SK-N-SH (cell line): ENCODE results near the gene OR1S2. TPM values are rescaled to one million over a fixed set of nuclear protein-coding genes. Genes with fewer than 3 reads are reported as not detected.

Experiments used
- CTCF ChIA-PET: fragments of 300-600, 350-600 bp; formaldehyde crosslinking; extraction: SDS; loops from one replicate; lab custom pipeline; 2021; lab: Yijun Ruan, JAX
- POLR2A ChIA-PET: fragments of 350-600 bp; sonication (Branson Sonifier 250); formaldehyde crosslinking; extraction: SDS; loops from one replicate; lab custom pipeline; 2020; ENCODE audit warnings: antibody characterized with exemption, inconsistent platforms; lab: Yijun Ruan, JAX
- DNase-seq: peaks from one replicate; pipeline ENCODE4 v3.0.0; 2012
- H2AFZ ChIP-seq: fragments of 200-600 bp; sonication (generic); 2 replicates; pipeline ENCODE4 v1.8.1; 2016; ENCODE audit warnings: antibody characterized with exemption, mild to moderate bottlenecking, low read depth
- H3F3A ChIP-seq: fragments of 200-600 bp; sonication (generic); replicated peaks from 2 replicates; pipeline ENCODE3; 2016; ENCODE audit warnings: antibody characterized with exemption, mild to moderate bottlenecking; ENCODE audit not compliant: insufficient read depth
- H3K27ac ChIP-seq, 2 experiments: fragments of 200-500 bp in 1 of 2; fragments of 200-600 bp in 1 of 2; sonication (Bioruptor generic) in 1 of 2; sonication (generic), shearing (Covaris generic) in 1 of 2; 2 replicates each; pipeline versions ENCODE4 v1.5.1 to v1.6.1; 2014 to 2016; ENCODE audit warnings: low read depth in 2 of 2, inconsistent platforms in 1 of 2, low read length in 1 of 2, mild to moderate bottlenecking in 1 of 2, mixed read lengths in 1 of 2
- H3K27me3 ChIP-seq: fragments of 200-600 bp; sonication (generic), shearing (Covaris generic); 2 replicates; pipeline ENCODE4 v1.6.1; 2016; ENCODE audit warnings: mixed run types; ENCODE audit not compliant: insufficient read depth
- H3K36me3 ChIP-seq, 2 experiments: fragments of 200-500 bp in 1 of 2; fragments of 200-600 bp in 1 of 2; sonication (Bioruptor generic) in 1 of 2; sonication (generic) in 1 of 2; replicated peaks in 1 of 2; 2 replicates each; pipeline versions ENCODE3 to v1.5.1; 2014 to 2016; ENCODE audit warnings: low read length in 1 of 2, mild to moderate bottlenecking in 1 of 2; ENCODE audit not compliant: insufficient read depth in 2 of 2, control insufficient read depth in 1 of 2
- H3K4me1 ChIP-seq, 2 experiments: fragments of 200-500 bp in 1 of 2; fragments of 200-600 bp in 1 of 2; sonication (Bioruptor generic) in 1 of 2; sonication (generic), shearing (Covaris generic) in 1 of 2; 2 replicates each; pipeline versions ENCODE4 v1.5.1 to v1.6.1; 2014 to 2016; ENCODE audit warnings: low read depth in 1 of 2, low read length in 1 of 2, mixed run types in 1 of 2; ENCODE audit not compliant: insufficient read depth in 2 of 2, control insufficient read depth in 1 of 2
- H3K4me2 ChIP-seq: fragments of 200-600 bp; sonication (generic), shearing (Covaris generic); 2 replicates; pipeline ENCODE4 v1.6.1; 2017; ENCODE audit warnings: mixed run types
- H3K4me3 ChIP-seq, 2 experiments: fragments of 200-500 bp in 1 of 2; fragments of 200-600 bp in 1 of 2; sonication (Bioruptor generic) in 1 of 2; sonication (generic), shearing (Covaris generic) in 1 of 2; 2 replicates each; pipeline versions ENCODE4 v1.5.1 to v1.8.1; 2014 to 2016; ENCODE audit warnings: low read depth in 2 of 2, inconsistent platforms in 1 of 2, low read length in 1 of 2, mild to moderate bottlenecking in 1 of 2, mixed read lengths in 1 of 2, moderate library complexity in 1 of 2
- H3K79me2 ChIP-seq: fragments of 200-600 bp; sonication (generic); 2 replicates; pipeline ENCODE4 v1.8.1; 2017; ENCODE audit warnings: mild to moderate bottlenecking; ENCODE audit not compliant: insufficient read depth
- H3K9ac ChIP-seq: fragments of 200-600 bp; sonication (generic); 2 replicates; pipeline ENCODE4 v1.6.1; 2017; ENCODE audit warnings: mixed run types
- H3K9me2 ChIP-seq: fragments of 200-600 bp; sonication (generic); 2 replicates; pipeline ENCODE4 v1.6.1; 2017; ENCODE audit warnings: mixed run types
- H3K9me3 ChIP-seq: fragments of 200-600 bp; sonication (generic); 2 replicates; pipeline ENCODE4 v1.6.1; 2017; ENCODE audit warnings: mixed run types, mild to moderate bottlenecking, moderate library complexity
- H4K20me1 ChIP-seq: fragments of 200-600 bp; sonication (generic); 2 replicates; pipeline ENCODE4 v1.6.1; 2017; ENCODE audit warnings: mild to moderate bottlenecking, mixed run types; ENCODE audit not compliant: insufficient read depth
- EP300 ChIP-seq, 2 experiments: IDR thresholded peaks; 2 replicates each; pipeline versions ENCODE4 v1.4.0 to v1.6.1; 2012; ENCODE audit warnings: borderline replicate concordance in 1 of 2, low read depth in 1 of 2, low read length in 1 of 2
- EZH2phosphoT487 ChIP-seq: fragments of 200-600 bp; sonication (generic); IDR thresholded peaks from 2 replicates; pipeline ENCODE4 v1.6.1; 2017; ENCODE audit warnings: low read depth, mixed run types, mild to moderate bottlenecking, antibody characterized with exemption, moderate library complexity, borderline replicate concordance
- FOSL2 ChIP-seq: IDR thresholded peaks from 2 replicates; pipeline ENCODE4 v1.4.0; 2012; ENCODE audit warnings: low read depth, mild to moderate bottlenecking, moderate library complexity, borderline replicate concordance
- FOXM1 ChIP-seq: IDR thresholded peaks from 2 replicates; pipeline ENCODE4 v1.4.0; 2012; ENCODE audit warnings: low read depth, mild to moderate bottlenecking
- GATA2 ChIP-seq: sonication (generic); formaldehyde crosslinking; IDR thresholded peaks from 2 replicates; pipeline ENCODE4 v1.5.0; 2020; ENCODE audit warnings: mild to moderate bottlenecking, missing genetic modification reagents
- IRF3 ChIP-seq: fragments of 150-350 bp; IDR thresholded peaks from 2 replicates; pipeline ENCODE4 v1.6.1; 2016; ENCODE audit warnings: mild to moderate bottlenecking, low read depth, low read length
- JUND ChIP-seq: IDR thresholded peaks from 2 replicates; pipeline ENCODE4 v1.4.0; 2012
- MEF2A ChIP-seq: IDR thresholded peaks from 2 replicates; pipeline ENCODE4 v1.4.0; 2012; ENCODE audit warnings: low read depth, borderline replicate concordance
- NRF1 ChIP-seq: IDR thresholded peaks from 2 replicates; pipeline ENCODE4 v1.6.1; 2012; ENCODE audit warnings: low read depth, mild to moderate bottlenecking, low read length
- PBX3 ChIP-seq: IDR thresholded peaks from 2 replicates; pipeline ENCODE4; 2012
- POLR2AphosphoS5 ChIP-seq: IDR thresholded peaks from 2 replicates; pipeline ENCODE4 v1.6.1; 2012; ENCODE audit warnings: low read depth, low read length
- RCOR1 ChIP-seq: fragments of 150-350 bp; IDR thresholded peaks from 2 replicates; pipeline ENCODE4 v1.6.1; 2017; ENCODE audit warnings: antibody characterized with exemption, low read length
- RXRA ChIP-seq: IDR thresholded peaks from 2 replicates; pipeline ENCODE4 v1.4.0; 2012; ENCODE audit warnings: low read depth, mild to moderate bottlenecking, borderline replicate concordance
- SIN3A ChIP-seq: IDR thresholded peaks from 2 replicates; pipeline ENCODE4 v1.6.1; 2012; ENCODE audit warnings: low read depth, mild to moderate bottlenecking, low read length, moderate library complexity, borderline replicate concordance
- SMC3 ChIP-seq: IDR thresholded peaks from 2 replicates; pipeline ENCODE4 v1.6.1; 2012; ENCODE audit warnings: low read depth, low read length, improper control_type of control experiment
- TCF12 ChIP-seq: IDR thresholded peaks from 2 replicates; pipeline ENCODE4 v1.4.0; 2012
- USF1 ChIP-seq: IDR thresholded peaks from 2 replicates; pipeline ENCODE4 v1.4.0; 2012; ENCODE audit warnings: low read depth, borderline replicate concordance
- USF2 ChIP-seq: fragments of 150-350 bp; IDR thresholded peaks from 2 replicates; pipeline ENCODE4 v1.6.1; 2017; ENCODE audit warnings: antibody characterized with exemption, low read length, low read depth, borderline replicate concordance
- WGBS: methylation state at CpG from one replicate; pipeline ENCODE4 v1.1.6; 2017; ENCODE audit warnings: low lambda C conversion rate; 5-methylcytosine and 5-hydroxymethylcytosine counted together
- polyA plus RNA-seq, 3 experiments: library from polyadenylated mRNA; depleted of rRNA; stranded (reverse); fragments of >200 nt; gene quantifications; 2 replicates each; pipeline ENCODE4 v1.2.3, GENCODE V29; 2012

Gene OR1S2
- polyA plus RNA-seq, 1 of the 3 experiments (the other 2 are of a cell fraction) = not detected

GRCh38 chr11:58164990-58165389, 39.0 kb downstream of the OR1S2 start:
- POLR2A ChIA-PET = no interaction called here
- H3K9me3 ChIP-seq = no peaks in the 10 kb centered on the region

GRCh38 chr11:58164389-58164788, 39.6 kb downstream of the OR1S2 start:
- POLR2A ChIA-PET = no interaction called here
- no peak overlapping the region for H3K9ac ChIP-seq

More at GRCh38 chr11:58164990-58165389, 39.0 kb downstream of the OR1S2 start:
- Histone ChIP-seq H4K20me1 (no peaks in the 10 kb centered on the region), H3F3A (no peaks in the 10 kb centered on the region)
- WGBS = 0% methylated on average over 1 of the region's 1 CpG
- TF ChIP-seq FOSL2 = no peak
- TF ChIP-seq USF2 = no peak
- no peak for TF ChIP-seq EZH2phosphoT487
- TF ChIP-seq USF1 = no peak
- no peak for TF ChIP-seq TCF12
- no peak for TF ChIP-seq JUND
- TF ChIP-seq FOXM1 = no peak
- TF ChIP-seq RCOR1 = no peak
- TF ChIP-seq NRF1 = no peak
- no peak for TF ChIP-seq SMC3
- no peak for TF ChIP-seq GATA2 (CRISPR knock-in tag)
- TF ChIP-seq PBX3 = no peak
- TF ChIP-seq EP300 (IDR thresholded peaks at IDR 0.05; ENCODE audit: borderline replicate concordance in 1 of 2, low read depth in 1 of 2, low read length in 1 of 2) = no peak
- TF ChIP-seq, all 33 proteins: peak for 0
- H2AFZ ChIP-seq = no peak overlapping the region
- CTCF ChIA-PET = interaction anchor here (0.7 kb wide), 1 partner anchor 21 kb away, joined by 3 read pairs; no protein-coding TSS in a partner anchor
- no peak for DNase-seq
- H3K4me2 ChIP-seq = no peak overlapping the region
- no peaks in the 10 kb centered on the region for H3K36me3 ChIP-seq
- no peak overlapping the region for H3K4me3 ChIP-seq
- no peak overlapping the region for H3K27ac ChIP-seq
- no peaks in the 10 kb centered on the region for H3K79me2 ChIP-seq
- H3K9me2 ChIP-seq = no peaks in the 10 kb centered on the region
- peaks cover 9% of the 10 kb centered on the region for H3K27me3 ChIP-seq
- H3K4me1 ChIP-seq = no peaks in the 10 kb centered on the region
- no peak overlapping the region for H3K9ac ChIP-seq

More at GRCh38 chr11:58164389-58164788, 39.6 kb downstream of the OR1S2 start:
- H3K27me3 ChIP-seq = peaks cover 9% of the 10 kb centered on the region
- no peak overlapping the region for H3K27ac ChIP-seq
- H4K20me1 ChIP-seq = no peaks in the 10 kb centered on the region
- no peak for TF ChIP-seq EZH2phosphoT487
- no peak for TF ChIP-seq MEF2A
- TF ChIP-seq NRF1 = no peak
- TF ChIP-seq FOSL2 = no peak
- TF ChIP-seq SIN3A = no peak
- TF ChIP-seq RXRA = no peak
- TF ChIP-seq IRF3 = no peak
- TF ChIP-seq USF1 = no peak
- TF ChIP-seq POLR2AphosphoS5 = no peak
- no peaks in the 10 kb centered on the region for H3K79me2 ChIP-seq
- no peak overlapping the region for H3K4me2 ChIP-seq
- H3K4me3 ChIP-seq = no peak overlapping the region
- 3% methylated on average over 4 of the region's 4 CpGs for WGBS
- no peak overlapping the region for H2AFZ ChIP-seq
- no peaks in the 10 kb centered on the region for H3K36me3 ChIP-seq
- H3F3A ChIP-seq = no peaks in the 10 kb centered on the region
- CTCF ChIA-PET = no interaction called here
- DNase-seq = no peak
- H3K9me3 ChIP-seq = no peaks in the 10 kb centered on the region
- H3K4me1 ChIP-seq = no peaks in the 10 kb centered on the region
- no peaks in the 10 kb centered on the region for H3K9me2 ChIP-seq
